Keratinocyte (primary cell): Measurements from ENCODE around the gene CCDC60. TPM values are rescaled to one million over a fixed set of nuclear protein-coding genes. Genes with fewer than 3 reads are reported as not detected.

ENCODE experiments used
- DNase-seq: peaks from one replicate; pipeline ENCODE4 v3.0.0-alpha.2; 2011; ENCODE audit warnings: low read depth, missing footprints, low spot score
- FAIRE-seq: peaks from 2 replicates; lab custom pipeline; 2011; peaks lifted over from hg19 to GRCh38; lab: Jason Lieb, UNC
- H2AFZ ChIP-seq: 2 replicates; pipeline ENCODE4 v1.6.0; 2012; ENCODE audit warnings: low read length, control low read depth, inconsistent platforms; ENCODE audit not compliant: control insufficient read depth
- H3K27ac ChIP-seq: 2 replicates; pipeline ENCODE4 v1.5.1; 2011; ENCODE audit warnings: low read length; ENCODE audit not compliant: control insufficient read depth, insufficient read depth
- H3K27me3 ChIP-seq: 3 replicates; pipeline ENCODE4 v1.6.0; 2011; ENCODE audit warnings: low read length; ENCODE audit not compliant: control insufficient read depth, insufficient read depth; ENCODE audit errors: extremely low read depth
- H3K36me3 ChIP-seq, 2 experiments: 2 replicates in 1 of 2; 3 replicates in 1 of 2; pipeline ENCODE4 v1.5.1; 2011; ENCODE audit warnings: low read length in 2 of 2, mild to moderate bottlenecking in 1 of 2; ENCODE audit not compliant: control insufficient read depth in 2 of 2, insufficient read depth in 2 of 2; ENCODE audit errors: extremely low read depth in 1 of 2
- H3K4me1 ChIP-seq: 3 replicates; pipeline ENCODE4 v1.5.1; 2011; ENCODE audit warnings: low read length; ENCODE audit not compliant: control insufficient read depth, insufficient read depth; ENCODE audit errors: extremely low read depth
- H3K4me2 ChIP-seq: 3 replicates; pipeline ENCODE4 v1.6.0; 2011; ENCODE audit warnings: low read depth, low read length; ENCODE audit not compliant: control insufficient read depth, insufficient read depth; ENCODE audit errors: extremely low read depth
- H3K4me3 ChIP-seq, 3 experiments: fragments of 200-600 bp in 1 of 3; sonication (generic) in 1 of 3; 2 replicates in 2 of 3; 3 replicates in 1 of 3; pipeline ENCODE4 v1.5.1; 2011 to 2016; ENCODE audit warnings: low read length in 3 of 3, mild to moderate bottlenecking in 3 of 3, control low read depth in 2 of 3, inconsistent platforms in 1 of 3, low read depth in 1 of 3, mixed read lengths in 1 of 3, mixed run types in 1 of 3, moderate library complexity in 1 of 3; ENCODE audit not compliant: control insufficient read depth in 2 of 3, insufficient read depth in 2 of 3; ENCODE audit errors: extremely low read depth in 1 of 3
- H3K79me2 ChIP-seq: 2 replicates; pipeline ENCODE4 v1.6.0; 2012; ENCODE audit warnings: low read length; ENCODE audit not compliant: control insufficient read depth, insufficient read depth
- H3K9ac ChIP-seq: 3 replicates; pipeline ENCODE4 v1.6.0; 2011; ENCODE audit warnings: low read length; ENCODE audit not compliant: control insufficient read depth, insufficient read depth; ENCODE audit errors: extremely low read depth
- H3K9me1 ChIP-seq: 3 replicates; pipeline ENCODE4 v1.6.0; 2011; ENCODE audit warnings: low read length; ENCODE audit not compliant: control insufficient read depth, insufficient read depth; ENCODE audit errors: extremely low read depth
- H3K9me3 ChIP-seq: 2 replicates; pipeline ENCODE4 v1.5.1; 2012; ENCODE audit warnings: low read depth, low read length; ENCODE audit not compliant: control insufficient read depth
- H4K20me1 ChIP-seq: 3 replicates; pipeline ENCODE4 v1.6.0; 2011; ENCODE audit warnings: low read length; ENCODE audit not compliant: control insufficient read depth, insufficient read depth; ENCODE audit errors: extremely low read depth
- CTCF ChIP-seq, 3 experiments: IDR thresholded peaks in 1 of 3; conservative IDR thresholded peaks in 1 of 3; optimal IDR thresholded peaks in 1 of 3; 2 replicates in 2 of 3; 3 replicates in 1 of 3; pipeline versions ENCODE3 to v1.5.1; 2011; ENCODE audit warnings: low read length in 3 of 3, mild to moderate bottlenecking in 3 of 3, moderate library complexity in 2 of 3, control low read depth in 1 of 3, inconsistent platforms in 1 of 3; ENCODE audit not compliant: insufficient read depth in 2 of 3; ENCODE audit errors: extremely low read depth in 1 of 3
- EZH2 ChIP-seq: IDR thresholded peaks from one replicate; pipeline ENCODE4 v1.6.1; 2012; ENCODE audit warnings: inconsistent platforms, mild to moderate bottlenecking, low read length, moderate library complexity
- dilution Hi-C: fragments of 300-500 bp; cut with MboI; formaldehyde crosslinking; loops from one replicate; pipeline ENCODE4 v1.7.0; 2020; ENCODE audit warnings: low sequenced_read_pairs; ENCODE audit not compliant: extremely low pct_ligation_motif_present
- polyA plus RNA-seq, 5 experiments: library from polyadenylated mRNA; depleted of rRNA in 3 of 5; stranded (reverse) in 3 of 5; stranded (forward) in 1 of 5; unstranded in 1 of 5; fragments of >200 nt; gene quantifications; 1 replicate in 1 of 5; 2 replicates in 3 of 5; 3 replicates in 1 of 5; pipeline versions ENCODE4 v1.2.1 to v1.2.3, GENCODE V29; 2011 to 2012; ENCODE audit warnings: missing spikeins in 2 of 5, low read depth in 1 of 5, low replicate concordance in 1 of 5

The CCDC60 gene
- polyA plus RNA-seq, 1 donor (not counting 4 experiments of a cell fraction or from before 2014, with no cell fraction given): 0.09 TPM

- H3K9me1 ChIP-seq: no peaks in the 10 kb centered on the region
- no peak overlapping the region for H2AFZ ChIP-seq
- peaks cover 2% of the 10 kb centered on the region for H3K9me3 ChIP-seq
- H3K4me1 ChIP-seq: no peaks in the 10 kb centered on the region
- no peak overlapping the region for H3K9ac ChIP-seq
- no peaks in the 10 kb centered on the region for H3K79me2 ChIP-seq
- no peak overlapping the region for H3K4me2 ChIP-seq
- no peaks in the 10 kb centered on the region for H4K20me1 ChIP-seq
- dilution Hi-C loops: no loop called here
- no peak overlapping the region for H3K4me3 ChIP-seq
- no peak for TF ChIP-seq CTCF (optimal IDR thresholded peaks at IDR 0.05 in 1 of 3, IDR thresholded peaks at IDR 0.05 in 1 of 3, conservative IDR thresholded peaks at IDR 0.05 in 1 of 3; ENCODE audit: extremely low read depth in 1 of 3, insufficient read depth in 2 of 3, low read length in 3 of 3)
- TF ChIP-seq EZH2: no peak
- H3K27me3 ChIP-seq: no peaks in the 10 kb centered on the region
- no peak for DNase-seq
- no peak overlapping the region for H3K27ac ChIP-seq
- no peaks in the 10 kb centered on the region for H3K36me3 ChIP-seq
- FAIRE-seq: no peak
Measured at GRCh38 chr12:119460876-119461275, 126.3 kb downstream of the CCDC60 start.

- TF ChIP-seq EZH2: no peak
- TF ChIP-seq CTCF (optimal IDR thresholded peaks at IDR 0.05 in 1 of 3, IDR thresholded peaks at IDR 0.05 in 1 of 3, conservative IDR thresholded peaks at IDR 0.05 in 1 of 3; ENCODE audit: extremely low read depth in 1 of 3, insufficient read depth in 2 of 3, low read length in 3 of 3): no peak
- peaks cover 2% of the 10 kb centered on the region for H3K9me3 ChIP-seq
- H3K79me2 ChIP-seq: no peaks in the 10 kb centered on the region
- no peak for DNase-seq
- H3K27ac ChIP-seq: no peak overlapping the region
- H3K9ac ChIP-seq: no peak overlapping the region
- H3K4me3 ChIP-seq: no peak overlapping the region
- no peaks in the 10 kb centered on the region for H3K27me3 ChIP-seq
- no peak overlapping the region for H2AFZ ChIP-seq
- no peaks in the 10 kb centered on the region for H3K36me3 ChIP-seq
- H4K20me1 ChIP-seq: no peaks in the 10 kb centered on the region
- no peak for FAIRE-seq
- dilution Hi-C loops: no loop called here
- H3K4me2 ChIP-seq: no peak overlapping the region
- no peaks in the 10 kb centered on the region for H3K4me1 ChIP-seq
- H3K9me1 ChIP-seq: no peaks in the 10 kb centered on the region
Measured at GRCh38 chr12:119461636-119462214, 127.2 kb downstream of the CCDC60 start.
